SK-N-MC (cell line): ENCODE data around the gene ZNF536.
"Not testable (repeated sequence)": the region's sequence is repeated elsewhere in the genome, so short reads cannot be mapped to it uniquely, and the experiment has no call there.

Source experiments
- DNase-seq: peaks from one replicate; pipeline ENCODE4 v3.0.0-alpha.2; 2011; ENCODE audit warnings: low read depth, low spot score
- H3K27ac ChIP-seq: fragments of 200-600 bp; sonication (generic); 2 replicates; pipeline ENCODE4 v1.5.1; 2016; ENCODE audit warnings: mixed run types
- H3K36me3 ChIP-seq: fragments of 200-600 bp; sonication (generic); 2 replicates; pipeline ENCODE4 v1.6.1; 2017; ENCODE audit warnings: antibody characterized with exemption, low read length, mixed read lengths; ENCODE audit not compliant: insufficient read depth
- H3K4me3 ChIP-seq: fragments of 200-600 bp; sonication (generic); 2 replicates; pipeline ENCODE4 v1.5.1; 2016
- H3K9ac ChIP-seq: fragments of 200-600 bp; sonication (generic); 2 replicates; pipeline ENCODE4 v1.8.0; 2017; ENCODE audit warnings: mixed run types, mixed read lengths; ENCODE audit not compliant: insufficient read length
- H3K9me3 ChIP-seq: fragments of 200-600 bp; sonication (generic); 2 replicates; pipeline ENCODE4 v1.6.1; 2017; ENCODE audit warnings: low read depth, mild to moderate bottlenecking, antibody characterized with exemption, low read length, moderate library complexity, mixed read lengths
- EZH2 ChIP-seq: fragments of 200-600 bp; sonication (generic); IDR thresholded peaks from one replicate; pipeline ENCODE4 v1.6.1; 2017; ENCODE audit warnings: antibody characterized with exemption
- FOXP2 ChIP-seq: optimal IDR thresholded peaks from 2 replicates; pipeline ENCODE3; 2011; ENCODE audit warnings: mild to moderate bottlenecking, moderate library complexity; ENCODE audit not compliant: insufficient read depth; ENCODE audit errors: extremely low read length, control extremely low read depth
- POLR2AphosphoS5 ChIP-seq: IDR thresholded peaks from 2 replicates; pipeline ENCODE4 v1.6.1; 2012; ENCODE audit warnings: mild to moderate bottlenecking, low read depth, low read length, borderline replicate concordance

Gene ZNF536

DNA sequence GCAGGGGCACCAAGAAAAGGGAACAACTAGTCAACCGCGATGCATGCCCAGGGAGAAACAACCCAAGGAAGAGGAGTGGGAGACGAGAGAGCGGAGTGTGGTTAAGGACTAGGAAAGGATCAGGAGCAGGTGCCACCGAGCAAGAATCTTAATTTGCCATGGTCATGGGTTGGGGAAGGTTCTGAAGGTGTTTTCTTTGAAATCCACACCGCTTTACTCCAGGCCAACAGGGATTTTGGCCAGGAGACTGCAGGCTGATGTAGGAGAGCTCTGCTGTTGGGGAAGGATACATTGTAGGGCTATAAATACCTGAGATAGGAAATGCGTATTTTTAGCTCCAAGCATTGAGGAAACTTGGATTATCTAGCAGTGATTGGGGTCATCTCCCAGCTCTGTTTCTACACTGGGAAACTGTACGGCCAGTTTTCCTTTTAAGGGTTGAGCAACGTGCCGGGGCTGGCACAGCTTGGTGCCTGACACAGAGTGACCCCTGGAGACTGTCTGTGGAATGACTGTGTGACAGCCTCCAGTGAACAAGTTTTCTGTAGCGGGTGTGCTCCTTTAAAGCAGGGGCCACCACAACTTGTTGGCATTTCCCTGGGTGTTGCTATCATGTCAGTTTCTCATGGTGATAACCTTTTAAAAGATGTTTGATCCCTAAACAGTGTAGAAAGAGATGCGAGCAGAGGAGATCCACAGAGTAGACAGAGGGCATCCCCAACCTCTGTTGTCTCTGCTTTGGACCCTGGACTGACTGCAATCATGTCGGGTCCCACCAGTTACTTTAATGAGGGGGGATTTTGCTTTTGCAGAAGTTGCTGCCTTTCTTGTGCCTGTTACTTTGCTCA lies 34.3 kb downstream of the ZNF536 start:
- Histone ChIP-seq H3K36me3 (no peaks in the 10 kb centered on the region), H3K9me3 (no peaks in the 10 kb centered on the region), H3K9ac (no peak overlapping the region), H3K4me3 (no peak overlapping the region), H3K27ac (no peak overlapping the region)
- TF ChIP-seq POLR2AphosphoS5 (no peak), EZH2 (no peak), FOXP2 (no peak)
- DNase-seq, result no peak

DNA sequence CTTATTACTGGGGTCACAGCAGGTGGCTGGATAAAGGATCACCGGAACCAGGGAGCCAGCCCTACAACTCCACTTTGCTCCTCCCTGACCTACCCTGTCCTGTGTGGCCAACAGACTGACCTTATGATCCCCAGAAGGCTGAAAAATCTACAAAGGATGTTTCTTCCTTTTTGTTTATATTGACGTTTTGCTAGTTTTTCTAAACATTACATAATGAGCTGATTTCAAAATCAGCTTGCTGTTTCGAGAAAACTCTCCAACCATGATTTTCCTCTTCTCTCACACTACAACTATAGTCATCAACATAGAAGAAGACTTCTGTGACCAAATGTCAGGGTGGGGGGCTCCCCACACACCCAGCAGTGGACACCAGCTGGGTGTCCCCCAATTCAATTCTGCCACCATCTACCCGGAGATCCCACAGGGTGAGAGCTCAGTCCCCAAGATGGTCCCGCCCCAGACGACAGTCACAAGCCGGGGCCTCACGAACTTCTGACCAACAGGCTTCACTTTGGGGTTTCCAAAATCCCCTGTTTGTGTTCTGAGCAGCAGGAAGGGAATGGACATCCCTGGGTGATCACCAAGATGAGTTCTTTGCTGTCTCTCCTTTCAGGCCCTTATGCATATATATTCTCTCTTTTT lies 35.0 kb downstream of the ZNF536 start:
- no peak overlapping the region for H3K4me3 ChIP-seq
- DNase-seq, result no peak
- no peak overlapping the region for H3K9ac ChIP-seq
- H3K27ac ChIP-seq, result no peak overlapping the region
- TF ChIP-seq EZH2, result no peak
- H3K36me3 ChIP-seq, result no peaks in the 10 kb centered on the region
- no peaks in the 10 kb centered on the region for H3K9me3 ChIP-seq

DNA sequence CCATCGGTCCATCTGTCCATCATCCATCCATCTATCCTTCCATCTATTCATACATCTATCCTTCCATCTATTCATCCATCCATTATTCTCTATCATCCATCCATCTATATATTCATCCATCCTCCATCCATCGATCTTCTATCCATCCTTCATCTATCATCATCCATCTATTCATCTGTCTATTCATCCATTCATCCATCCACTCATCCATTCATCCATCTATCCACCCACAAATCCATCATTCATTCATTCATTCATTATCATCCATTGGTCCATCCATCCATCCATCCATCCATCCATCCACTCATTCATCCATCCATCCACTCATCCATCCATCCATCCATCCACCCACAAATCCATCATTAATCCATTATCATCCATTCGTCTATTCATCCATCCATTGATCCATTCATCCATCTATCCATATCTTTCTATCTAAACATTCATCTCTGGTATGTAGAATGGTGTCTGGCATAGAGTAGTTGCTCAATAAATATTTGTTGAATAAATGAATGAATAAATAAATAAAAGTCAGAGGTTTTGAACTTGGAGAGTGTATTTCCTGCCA lies 36.6 kb downstream of the ZNF536 start:
- Histone ChIP-seq H3K27ac (no peak overlapping the region), H3K36me3 (no peaks in the 10 kb centered on the region)
- TF ChIP-seq POLR2AphosphoS5, result no peak
- no peak for TF ChIP-seq EZH2
- no peak for TF ChIP-seq FOXP2

DNA sequence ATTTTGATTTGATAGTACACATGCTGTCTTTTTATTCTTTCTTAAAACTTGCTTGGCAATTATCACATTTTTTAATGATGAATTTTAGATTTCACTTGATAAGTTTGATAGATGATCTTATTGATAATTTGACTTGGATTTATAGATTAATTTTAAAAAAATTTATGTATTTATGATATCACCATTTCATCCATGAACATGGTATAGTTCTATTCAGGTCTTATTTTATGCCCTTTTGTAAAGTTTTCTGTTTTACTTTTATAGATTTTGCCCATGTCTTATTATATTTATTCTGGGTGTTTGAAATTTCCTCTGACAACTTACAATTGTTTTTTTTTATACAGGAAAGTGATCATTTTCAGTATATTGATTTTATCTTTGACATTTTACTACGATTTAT lies 39.5 kb downstream of the ZNF536 start:
- H3K27ac ChIP-seq, result no peak overlapping the region
- H3K9ac ChIP-seq, result no peak overlapping the region
- no peak overlapping the region for H3K4me3 ChIP-seq
- no peaks in the 10 kb centered on the region for H3K9me3 ChIP-seq
- H3K36me3 ChIP-seq, result no peaks in the 10 kb centered on the region
- no peak for DNase-seq
- TF ChIP-seq FOXP2 (no peak), POLR2AphosphoS5 (no peak), EZH2 (no peak)

More for the DNA sequence above, 36.6 kb downstream of the ZNF536 start:
- Histone ChIP-seq H3K9me3 (no peaks in the 10 kb centered on the region), H3K4me3 (no peak overlapping the region), H3K9ac (no peak overlapping the region)
- no peak for DNase-seq

DNA sequence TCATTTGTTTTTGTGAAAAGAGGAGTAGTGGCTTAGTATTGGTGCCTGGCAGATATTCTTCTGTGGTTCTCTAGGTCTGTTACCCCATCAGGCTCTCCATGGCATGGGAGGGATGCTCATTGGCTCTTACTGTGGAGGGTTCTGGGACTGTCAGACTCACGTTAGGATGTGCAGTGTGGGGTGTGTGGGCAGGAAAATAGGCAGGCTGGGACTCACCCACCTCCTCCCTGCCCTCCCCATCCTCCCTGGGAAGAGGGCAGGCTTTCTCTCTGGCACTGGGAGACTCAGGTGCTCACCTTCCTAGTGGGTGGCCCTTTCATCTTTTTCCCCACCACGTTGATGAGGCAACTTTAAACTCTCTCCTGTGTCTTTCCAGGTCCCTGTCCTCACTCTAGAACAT lies 44.2 kb downstream of the ZNF536 start:
- DNase-seq, result no peak
- TF ChIP-seq EZH2 (no peak), POLR2AphosphoS5 (no peak), FOXP2 (no peak)
- Histone ChIP-seq H3K9me3 (no peaks in the 10 kb centered on the region), H3K4me3 (no peak overlapping the region), H3K9ac (no peak overlapping the region), H3K36me3 (no peaks in the 10 kb centered on the region), H3K27ac (no peak overlapping the region)

DNA sequence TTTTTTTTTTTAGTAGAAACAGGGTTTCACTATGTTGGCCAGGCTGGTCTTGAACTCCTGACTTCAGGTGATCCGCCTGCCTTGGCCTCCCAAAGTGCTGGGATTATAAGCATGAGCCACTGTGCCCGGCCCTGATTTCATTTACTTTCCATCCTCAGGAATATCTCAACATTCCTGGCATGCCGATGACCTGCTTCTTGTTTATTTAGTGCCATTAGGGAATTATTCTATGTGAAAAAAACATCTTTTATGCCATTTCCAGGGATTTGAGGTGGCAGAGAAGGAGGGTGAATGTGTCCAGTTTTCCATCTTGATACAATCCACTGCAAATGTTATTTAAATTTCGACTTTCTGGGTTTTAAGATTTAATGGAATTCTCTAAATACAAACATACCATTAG lies 45.0 kb downstream of the ZNF536 start:
- not testable (repeated sequence) for H3K27ac ChIP-seq, H3K9ac ChIP-seq, H3K4me3 ChIP-seq, DNase-seq, H3K36me3 ChIP-seq, H3K9me3 ChIP-seq

DNA sequence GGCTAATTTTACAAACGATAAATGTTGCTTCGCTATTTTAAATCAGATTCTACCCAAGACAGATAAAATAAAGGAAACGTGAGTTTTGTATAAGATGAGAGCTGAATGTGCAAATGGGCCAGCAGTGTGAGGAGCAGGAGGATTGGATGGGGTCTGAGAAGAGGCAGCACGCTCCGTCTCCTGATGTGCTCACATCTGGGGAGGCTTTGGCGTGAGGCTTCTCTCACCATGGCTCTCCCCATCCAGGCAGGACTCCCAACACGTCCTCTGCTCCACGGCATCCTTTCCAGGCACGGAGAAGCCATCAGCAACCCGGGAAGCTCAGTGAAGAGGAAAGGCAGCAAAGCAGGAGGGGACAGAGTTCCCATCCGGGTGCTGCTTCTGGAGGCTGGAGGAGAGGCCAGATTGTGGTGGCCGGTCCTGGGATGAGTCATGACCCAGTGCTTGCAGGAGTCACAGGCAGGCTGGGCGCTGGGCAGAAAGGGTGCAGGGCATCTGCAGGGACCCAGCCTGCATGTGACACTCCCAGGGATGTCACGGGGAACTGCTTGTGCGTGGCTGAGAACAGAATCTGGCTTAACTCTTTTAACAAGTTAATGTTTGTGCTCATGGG lies 47.5 kb downstream of the ZNF536 start:
- no peak overlapping the region for H3K4me3 ChIP-seq
- H3K27ac ChIP-seq, result no peak overlapping the region
- TF ChIP-seq POLR2AphosphoS5 (no peak), FOXP2 (no peak)
- DNase-seq, result no peak
- no peak overlapping the region for H3K9ac ChIP-seq
- no peaks in the 10 kb centered on the region for H3K36me3 ChIP-seq
- H3K9me3 ChIP-seq, result no peaks in the 10 kb centered on the region

DNA sequence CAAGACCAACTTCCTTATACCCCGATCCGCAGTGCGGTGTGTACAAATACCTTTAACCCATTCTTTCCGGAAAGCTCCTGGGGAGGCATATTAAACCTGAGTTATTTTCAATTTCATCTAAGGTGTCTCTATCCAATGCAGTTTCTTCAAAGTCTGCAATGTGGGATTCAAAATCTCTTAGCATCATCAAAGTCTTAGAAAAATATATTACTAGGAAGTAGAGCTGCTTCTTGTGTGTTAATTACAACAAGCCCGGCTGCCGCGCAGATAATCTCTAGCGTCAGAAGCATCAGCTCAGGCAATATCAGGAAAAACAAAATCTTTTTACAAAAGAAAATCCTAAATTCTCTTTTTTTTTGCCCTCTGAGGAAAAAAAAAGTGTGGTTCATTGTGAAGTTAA lies 48.1 kb downstream of the ZNF536 start:
- Histone ChIP-seq H3K9me3 (no peaks in the 10 kb centered on the region), H3K9ac (no peak overlapping the region), H3K27ac (no peak overlapping the region), H3K36me3 (no peaks in the 10 kb centered on the region), H3K4me3 (no peak overlapping the region)
- DNase-seq, result no peak
- no peak for TF ChIP-seq POLR2AphosphoS5
- no peak for TF ChIP-seq FOXP2
- TF ChIP-seq EZH2, result no peak
